ENCODE results near the gene IQGAP2.
A peak's percentile ranks its signal among the peaks of the same experiment; 100 is the strongest.

Gene IQGAP2

DNA sequence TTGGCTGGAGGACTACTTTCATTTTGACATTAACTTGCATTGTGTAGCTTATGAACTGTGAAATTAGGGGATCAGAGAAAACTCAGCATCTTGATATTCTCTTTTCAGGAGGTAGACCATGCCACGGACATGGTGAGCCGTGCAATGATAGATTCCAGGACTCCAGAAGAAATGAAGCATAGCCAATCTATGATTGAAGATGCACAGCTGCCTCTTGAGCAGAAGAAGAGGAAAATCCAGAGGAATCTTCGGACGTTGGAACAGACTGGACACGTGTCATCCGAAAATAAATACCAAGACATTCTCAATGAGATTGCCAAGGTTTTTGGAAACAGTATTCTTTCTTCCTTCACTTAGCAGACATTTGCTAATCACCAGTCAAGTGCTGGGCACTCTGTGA is 292.3 kb downstream of the IQGAP2 start:
- DNase-seq = no peak

DNA sequence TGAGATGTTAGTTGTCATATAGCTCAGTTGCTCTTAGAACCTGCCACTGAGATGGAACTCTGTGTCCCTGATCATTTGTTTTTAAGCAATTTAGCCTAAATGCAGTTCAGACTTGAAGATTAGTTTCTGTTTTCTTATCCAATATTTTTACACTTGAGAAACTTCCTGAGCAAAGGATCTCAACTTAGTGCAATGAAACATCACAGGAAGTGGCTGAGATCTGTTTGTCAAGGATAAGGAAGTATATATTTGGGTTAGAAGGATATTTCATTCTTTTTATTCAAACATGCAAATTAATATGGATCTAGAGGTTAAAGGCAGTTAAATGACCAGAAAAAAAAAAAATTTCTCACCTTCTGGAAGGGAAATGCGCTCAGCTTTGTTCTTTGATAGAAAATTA is 293.2 kb downstream of the IQGAP2 start:
- no peak for DNase-seq

DNA sequence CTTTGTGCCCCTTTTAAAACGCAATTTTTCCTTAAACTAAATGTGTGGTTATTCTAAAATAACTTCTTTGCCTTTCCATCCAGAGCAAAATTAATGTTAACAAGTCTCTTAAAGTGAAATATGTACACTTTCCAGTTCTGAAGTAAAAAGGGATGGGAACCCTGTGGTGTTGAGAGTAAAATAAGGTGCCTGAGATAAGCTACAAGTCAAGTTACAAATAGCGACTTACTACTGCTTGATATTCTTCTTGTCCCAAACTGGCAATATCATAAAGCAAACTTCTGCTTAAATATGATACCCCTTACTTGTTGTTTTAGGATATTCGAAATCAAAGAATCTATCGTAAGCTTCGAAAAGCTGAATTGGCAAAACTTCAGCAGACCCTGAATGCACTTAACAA is 294.6 kb downstream of the IQGAP2 start:
- no peak for DNase-seq

DNA sequence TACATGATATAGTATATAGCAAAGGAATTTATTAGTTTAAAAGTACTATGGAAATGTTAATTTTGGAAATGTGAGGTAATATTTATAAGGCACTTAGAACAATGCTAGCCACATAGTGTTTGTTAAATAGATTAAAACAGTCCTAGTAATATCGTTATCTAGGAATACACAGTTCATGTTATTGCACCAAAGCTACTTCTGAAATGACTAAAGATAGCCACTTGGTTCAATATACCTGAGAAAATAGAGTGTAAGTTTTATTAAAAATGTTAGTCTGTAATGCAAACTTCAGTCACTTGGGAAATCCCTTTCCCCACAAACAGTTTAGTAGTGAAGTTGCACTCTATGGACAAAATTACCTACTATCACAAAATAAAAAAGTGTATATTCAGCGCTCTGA is 297.5 kb downstream of the IQGAP2 start:
- no peak for DNase-seq

DNA sequence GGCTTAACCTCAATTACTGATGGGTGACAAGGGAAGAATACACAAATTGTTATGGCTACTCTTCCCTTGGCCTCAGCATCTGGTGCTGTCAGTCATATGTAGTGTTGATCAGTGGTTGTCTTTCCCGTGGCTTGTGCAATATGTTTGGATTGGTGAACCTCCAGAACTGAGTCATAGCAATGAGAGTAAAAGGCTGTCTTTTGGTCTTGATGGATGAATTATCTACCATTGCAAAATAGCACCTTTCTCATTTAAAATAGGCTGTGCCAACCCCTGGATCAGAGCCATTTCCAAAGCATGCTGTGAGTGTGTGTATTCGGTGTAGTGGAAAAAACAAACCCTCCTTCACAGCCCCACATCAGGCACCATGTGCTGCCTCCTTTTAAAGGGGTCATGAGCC is 298.2 kb downstream of the IQGAP2 start:
- no peak for DNase-seq

DNA sequence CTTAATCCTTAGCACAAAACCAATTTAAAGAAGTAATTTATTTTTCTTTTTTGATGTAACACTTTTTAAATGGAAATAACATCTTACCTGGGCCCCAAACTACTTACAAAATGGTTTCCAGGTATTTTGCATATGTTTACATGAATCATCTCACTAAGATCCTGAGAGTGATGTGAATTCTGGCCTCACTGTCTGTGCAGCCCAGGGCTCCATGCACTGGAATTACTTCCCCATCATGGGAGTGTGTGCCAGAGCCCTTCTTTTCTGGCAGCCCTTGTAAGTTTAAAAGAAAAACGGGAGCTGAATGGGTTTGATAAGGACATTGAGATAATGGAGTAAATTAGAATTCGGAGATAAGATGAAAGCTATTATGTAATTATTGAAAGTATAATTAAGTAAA is 300.6 kb downstream of the IQGAP2 start:
- DNase-seq = no peak

DNA sequence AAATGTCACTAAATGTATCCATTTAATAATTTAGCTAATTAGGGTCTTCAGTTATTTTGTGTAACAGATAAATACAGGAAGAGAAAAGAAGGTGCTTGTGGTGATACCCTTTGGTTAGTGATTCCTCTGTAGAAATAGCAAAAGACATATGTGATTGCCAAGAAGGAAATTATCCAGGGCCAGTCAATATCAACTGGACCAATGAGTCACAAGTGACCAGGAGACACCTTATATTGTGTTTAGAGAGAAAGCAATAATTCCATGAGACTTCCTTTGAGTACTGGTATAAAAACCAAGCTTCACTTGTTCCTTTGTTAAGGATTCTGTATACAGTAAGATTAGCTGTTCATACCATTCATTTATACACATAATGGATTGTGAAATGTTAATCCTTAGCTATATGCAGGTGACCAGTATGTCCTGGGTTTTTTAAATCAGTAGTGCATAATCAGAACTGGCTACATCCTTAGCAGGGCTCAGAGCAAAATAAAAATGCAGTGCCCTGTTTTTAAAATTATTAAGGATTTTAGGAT is 301.1 kb downstream of the IQGAP2 start:
- DNase-seq = no peak

DNA sequence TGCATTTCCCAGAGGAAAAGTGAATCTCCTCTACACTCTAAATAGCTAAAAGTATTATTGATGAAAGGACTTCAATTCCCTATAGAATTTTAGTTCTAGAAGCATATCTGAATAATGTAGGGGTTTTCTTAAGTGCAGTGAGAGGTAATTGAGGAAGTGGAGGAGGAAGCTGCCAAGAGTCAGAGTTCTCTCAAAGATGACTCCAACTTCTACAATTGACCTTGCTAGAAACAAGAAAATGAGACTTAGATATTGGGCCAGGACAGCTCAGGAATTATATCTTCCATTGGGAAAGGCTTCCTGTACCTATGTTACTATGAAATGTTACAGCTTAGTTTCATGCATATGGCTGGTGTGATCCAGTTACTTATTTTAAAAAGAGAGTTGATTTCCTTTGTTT is 302.5 kb downstream of the IQGAP2 start:
- DNase-seq = no peak

DNA sequence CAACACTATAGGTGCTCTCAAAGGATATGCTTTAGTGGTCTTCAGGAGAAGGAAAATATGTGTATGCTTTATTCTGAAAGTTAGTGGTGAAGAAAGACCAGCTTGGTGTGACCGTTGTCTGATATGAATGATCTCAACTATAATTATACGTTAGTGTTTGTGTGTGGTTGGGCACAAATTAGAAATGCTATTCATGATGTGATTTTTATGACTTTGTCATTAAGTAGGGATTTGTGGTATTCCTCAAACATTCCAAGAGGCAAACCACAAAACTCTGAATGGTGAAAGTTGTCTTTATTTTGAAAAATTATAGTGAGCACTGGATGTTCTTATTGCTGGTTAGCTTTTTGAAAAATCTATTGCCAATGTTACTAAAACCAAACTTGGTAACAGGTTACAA is 306.7 kb downstream of the IQGAP2 start:
- no peak for DNase-seq

DNA sequence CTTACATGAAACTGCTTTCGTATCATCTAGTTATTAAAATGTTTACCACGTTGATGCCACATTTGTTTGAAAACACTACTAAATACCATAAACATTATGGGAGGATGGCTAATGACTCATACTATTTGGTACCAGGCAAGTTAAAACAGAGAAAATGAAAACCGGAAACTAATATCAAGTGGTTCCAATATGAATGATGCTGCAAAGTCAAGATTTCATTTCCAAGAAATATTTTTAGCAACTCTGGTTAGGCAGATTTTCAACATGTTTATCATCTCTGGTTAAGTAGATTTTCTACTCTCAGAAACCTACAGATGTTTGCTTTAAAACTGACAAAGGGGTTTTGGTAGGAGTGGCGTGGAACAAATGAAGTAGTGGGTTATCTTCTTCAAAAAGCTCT is 307.9 kb downstream of the IQGAP2 start:
- no peak for DNase-seq

DNA sequence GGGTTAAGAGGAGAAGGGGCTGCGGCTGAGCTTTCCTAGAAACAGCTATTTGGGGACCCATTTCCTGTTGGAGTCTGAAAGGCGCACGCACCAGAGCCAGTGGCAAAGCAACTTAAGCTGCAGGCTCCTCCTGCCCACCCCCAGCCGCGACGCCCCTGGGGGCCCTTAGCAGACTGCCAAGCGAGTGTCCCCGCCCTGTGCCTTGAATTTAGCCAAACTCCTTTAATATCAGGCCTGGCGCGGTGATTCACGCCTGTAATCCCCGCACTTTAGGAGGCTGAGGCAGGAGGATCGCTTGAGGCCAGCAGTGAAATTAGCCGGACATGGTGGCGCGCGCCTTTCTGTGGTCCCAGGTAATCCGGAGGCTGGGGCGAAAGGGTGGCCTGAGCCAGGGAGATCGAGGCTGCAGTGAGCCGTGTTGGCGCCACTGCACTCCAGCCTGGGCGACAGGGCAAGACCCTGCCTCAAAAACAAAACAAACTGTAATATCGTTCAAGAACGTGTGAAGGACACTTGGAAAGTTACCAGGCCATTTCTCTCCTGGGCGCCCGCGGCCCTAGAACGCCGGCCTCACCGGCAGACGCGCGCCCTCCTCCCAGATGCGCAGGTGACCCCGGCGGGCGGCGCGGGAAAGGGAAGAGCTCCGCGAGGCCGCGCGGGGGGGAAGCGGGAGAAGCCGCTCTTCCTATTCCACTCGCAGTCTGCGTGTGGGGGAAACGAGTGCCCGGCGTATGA is 311.8 kb downstream of the IQGAP2 start:
- DNase-seq = no peak

DNA sequence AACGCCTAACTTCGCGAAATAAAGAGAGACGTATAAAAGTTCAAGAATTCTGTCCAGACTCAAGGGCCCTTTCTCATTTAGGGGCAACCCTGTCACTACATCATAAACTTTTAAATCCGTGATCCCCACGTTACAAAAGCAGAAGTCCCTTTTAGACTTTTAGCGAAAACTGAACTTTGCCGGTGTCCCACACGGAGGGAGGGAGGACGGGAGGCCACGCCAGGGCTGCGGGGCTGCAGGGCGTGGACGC is 312.3 kb downstream of the IQGAP2 start:
- DNase-seq = peak in 1 of 2 donors; percentile 27

DNA sequence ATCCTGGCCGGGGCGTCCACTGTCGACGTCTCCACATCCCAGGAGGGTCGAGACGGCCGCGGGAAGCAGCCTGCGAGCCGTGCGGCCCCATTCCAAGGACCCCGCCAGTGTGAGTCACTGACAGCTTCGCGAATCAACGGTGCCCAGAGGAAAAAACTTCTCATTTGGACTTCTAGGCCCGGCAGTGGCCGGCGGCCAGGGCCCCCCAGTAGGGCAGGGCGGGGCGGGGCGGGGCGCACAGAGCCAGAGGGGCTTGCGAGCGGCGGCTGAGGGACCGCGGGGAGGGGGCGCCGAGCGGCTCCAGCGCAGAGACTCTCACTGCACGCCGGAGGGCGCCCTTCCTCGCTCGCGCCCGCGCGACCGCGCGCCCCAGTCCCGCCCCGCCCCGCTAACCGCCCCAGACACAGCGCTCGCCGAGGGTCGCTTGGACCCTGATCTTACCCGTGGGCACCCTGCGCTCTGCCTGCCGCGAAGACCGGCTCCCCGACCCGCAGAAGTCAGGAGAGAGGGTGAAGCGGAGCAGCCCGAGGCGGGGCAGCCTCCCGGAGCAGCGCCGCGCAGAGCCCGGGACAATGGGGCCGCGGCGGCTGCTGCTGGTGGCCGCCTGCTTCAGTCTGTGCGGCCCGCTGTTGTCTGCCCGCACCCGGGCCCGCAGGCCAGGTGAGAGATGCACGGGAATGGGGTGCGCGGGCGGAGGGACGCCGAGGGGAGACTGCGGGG is 312.8 kb downstream of the IQGAP2 start, which contains the start of gene F2R:
Gene F2R (plus strand): TSS at position 391 of the 720 bp plus-strand sequence. CDS start 182 bp downstream, at position 573.
- DNase-seq = peak; percentile 45 to 65

DNA sequence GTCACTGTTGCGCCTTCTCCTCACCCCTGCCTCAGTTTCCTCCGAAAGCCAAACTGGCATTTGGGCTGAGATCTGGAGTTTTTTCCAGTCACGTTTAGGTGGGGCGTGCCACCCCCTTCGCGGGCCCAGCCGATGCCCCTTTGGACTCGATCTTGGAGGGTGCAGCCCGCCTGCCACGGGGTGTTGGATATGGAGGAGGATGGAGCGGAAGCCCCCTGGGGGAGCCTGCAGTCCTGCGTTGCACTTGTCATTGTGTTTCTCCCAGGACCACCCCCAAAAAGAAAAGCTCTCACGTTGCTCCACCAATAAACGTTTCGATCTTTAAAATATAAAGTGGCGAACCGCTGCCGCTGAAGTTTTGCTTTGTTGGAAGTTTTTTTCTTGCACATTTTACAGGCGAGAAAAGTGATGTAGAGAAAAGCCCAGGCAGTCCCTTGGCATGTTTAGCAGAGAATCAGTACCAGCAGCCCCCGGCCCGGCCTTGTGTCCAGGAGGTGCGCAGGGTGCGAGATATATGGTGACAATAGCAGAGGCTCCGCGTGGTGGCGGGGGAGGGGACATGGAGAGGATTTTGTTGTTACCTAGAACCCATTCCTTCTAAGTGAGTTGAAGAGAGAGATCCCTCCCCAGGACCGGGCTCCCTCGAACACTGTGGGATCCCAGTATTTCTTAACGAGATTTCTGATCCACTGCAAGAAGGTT is 313.5 kb downstream of the IQGAP2 start:
- DNase-seq = no peak

DNA sequence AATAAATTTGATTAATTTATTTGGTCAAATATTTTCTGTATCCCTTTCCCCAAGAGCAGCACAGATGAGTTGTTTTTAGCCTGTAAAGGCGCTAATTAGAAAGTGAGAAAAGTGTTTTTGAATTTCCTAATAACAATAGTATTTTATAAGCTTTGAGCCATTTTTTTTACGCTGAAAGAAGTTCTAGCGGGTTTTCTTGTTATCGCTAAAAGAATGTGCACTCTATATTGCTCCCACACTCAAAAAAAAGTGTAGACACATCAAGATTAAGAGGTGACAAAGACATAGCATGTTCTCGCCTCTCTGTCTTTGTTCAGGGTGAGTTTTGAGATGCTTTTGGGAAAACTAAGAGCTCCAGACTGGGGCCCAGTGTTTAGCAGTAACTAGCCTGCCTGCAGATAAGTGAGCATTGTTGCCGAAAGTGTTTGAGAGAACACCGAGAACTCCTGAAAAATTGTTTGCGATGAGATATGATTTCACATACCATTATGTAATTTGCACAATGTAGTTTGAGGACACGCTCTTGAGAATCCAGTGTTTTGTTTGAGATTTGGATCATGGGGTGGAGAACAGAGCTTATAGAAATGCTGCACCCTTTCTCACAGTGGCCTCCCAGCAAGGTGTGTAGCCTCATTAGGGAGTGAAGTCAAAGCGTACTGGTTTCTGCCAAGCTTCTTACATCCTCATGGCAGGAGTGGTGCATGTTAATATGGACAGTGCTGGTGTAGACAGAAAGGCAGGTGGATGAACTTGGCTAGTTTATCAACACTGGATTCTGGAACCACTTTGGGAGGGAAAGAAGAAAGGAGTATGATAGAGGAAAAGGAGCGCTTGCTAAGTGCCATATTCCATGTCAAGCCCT is 314.4 kb downstream of the IQGAP2 start:
- DNase-seq = no peak

DNA sequence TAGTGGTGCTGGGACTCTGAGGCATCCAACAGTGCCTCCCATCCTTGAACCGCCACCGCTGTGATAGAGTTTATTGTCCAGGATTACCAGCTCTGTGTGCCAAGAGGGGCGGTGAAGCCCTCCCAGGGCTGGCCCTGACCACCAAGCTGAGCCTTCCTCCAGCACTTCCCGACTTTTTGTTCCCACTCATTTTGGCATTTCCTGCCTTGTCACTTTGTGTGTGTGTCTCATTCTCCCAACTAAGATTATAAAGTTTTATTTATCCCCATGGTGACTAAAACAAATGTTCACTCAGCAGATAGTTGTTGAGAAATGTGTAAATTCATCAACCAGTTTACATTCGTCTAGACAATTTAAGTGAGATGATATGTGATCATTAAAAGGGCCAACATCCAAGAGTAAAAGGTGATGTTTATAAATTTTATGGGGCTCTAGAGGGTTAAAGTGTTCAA is 315.3 kb downstream of the IQGAP2 start:
- no peak for DNase-seq

DNA sequence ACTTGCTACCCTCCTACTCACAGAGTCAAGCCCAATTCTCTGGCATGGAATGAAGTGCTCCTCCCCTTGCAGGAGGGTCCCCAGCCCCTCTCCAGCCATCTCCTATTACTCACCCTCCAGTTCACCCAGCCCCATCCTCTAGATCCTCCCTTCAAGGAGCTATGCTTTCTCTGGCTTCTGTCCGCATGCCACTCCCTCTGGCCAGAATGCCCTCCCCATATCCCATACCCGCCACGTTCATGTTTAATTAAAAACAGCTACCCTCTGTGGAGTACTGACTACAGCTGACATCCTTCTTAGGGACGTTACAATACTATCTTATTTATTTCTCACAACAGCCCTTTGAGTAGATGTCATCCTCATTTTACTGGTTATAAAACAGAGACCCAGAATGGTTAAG is 315.8 kb downstream of the IQGAP2 start:
- no peak for DNase-seq

DNA sequence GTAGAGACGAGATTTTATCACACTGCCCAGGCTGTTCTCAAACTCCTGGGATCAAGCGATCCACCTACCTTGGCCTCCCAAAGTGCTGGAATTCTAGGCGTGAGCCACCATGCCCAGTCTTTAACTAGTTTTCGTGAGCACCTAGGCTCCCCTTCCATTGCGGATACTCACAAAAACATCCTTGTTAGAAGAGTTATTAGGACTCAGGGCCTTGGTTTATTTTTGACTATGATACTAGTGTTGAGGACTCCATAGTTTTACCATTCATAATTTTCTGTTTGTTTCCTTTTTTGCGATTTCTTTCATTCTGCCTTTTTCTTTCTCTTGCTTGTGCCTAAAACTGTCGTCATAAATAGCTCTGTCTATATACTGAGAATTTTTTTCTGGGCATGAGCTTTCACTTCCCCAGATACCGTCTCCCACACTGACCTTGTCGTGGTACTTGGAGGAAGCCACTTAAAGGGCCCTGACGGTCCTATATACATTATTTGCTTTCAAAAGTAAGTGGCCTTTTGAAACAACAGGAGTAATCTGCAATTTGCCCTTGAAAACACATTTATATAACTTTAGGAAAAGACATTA is 318.0 kb downstream of the IQGAP2 start:
- DNase-seq = no peak

DNA sequence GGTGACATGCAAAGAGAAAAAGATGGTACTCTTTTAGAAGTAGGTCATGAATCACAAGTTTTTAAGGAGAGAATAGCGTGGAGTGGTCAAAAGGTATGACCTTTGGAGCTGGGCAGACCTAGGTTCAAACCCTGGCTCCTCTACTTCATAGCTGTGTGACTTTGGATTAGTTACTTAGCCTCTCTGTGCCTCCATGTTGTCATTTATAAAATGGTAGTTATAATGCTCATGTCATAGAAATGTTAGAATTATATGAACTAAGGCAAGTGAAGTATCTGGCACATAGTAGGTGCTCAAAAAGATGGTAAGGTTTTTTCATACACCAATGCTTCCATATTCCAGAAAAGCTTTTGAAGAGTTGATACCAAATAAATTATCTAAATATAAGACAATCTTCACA is 320.2 kb downstream of the IQGAP2 start:
- DNase-seq = no peak

DNA sequence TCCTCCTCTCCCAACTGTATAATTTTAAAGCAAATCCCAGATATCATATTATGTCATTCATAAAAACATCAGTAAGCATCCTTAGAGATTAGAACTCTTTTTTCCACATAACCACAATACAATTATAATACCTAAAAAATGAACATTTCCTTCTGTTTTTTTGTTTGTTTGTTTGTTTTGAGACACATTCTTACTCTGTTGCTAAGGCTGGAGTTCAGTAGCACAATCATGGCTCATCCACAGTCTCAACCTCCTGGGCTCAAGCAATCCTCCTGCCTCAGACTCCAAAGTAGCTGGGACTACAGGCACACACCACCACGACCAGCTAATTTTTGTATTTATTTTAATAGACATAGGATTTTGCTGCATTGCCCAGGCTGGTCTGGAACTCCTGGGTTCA is 320.8 kb downstream of the IQGAP2 start:
- no peak for DNase-seq

DNA sequence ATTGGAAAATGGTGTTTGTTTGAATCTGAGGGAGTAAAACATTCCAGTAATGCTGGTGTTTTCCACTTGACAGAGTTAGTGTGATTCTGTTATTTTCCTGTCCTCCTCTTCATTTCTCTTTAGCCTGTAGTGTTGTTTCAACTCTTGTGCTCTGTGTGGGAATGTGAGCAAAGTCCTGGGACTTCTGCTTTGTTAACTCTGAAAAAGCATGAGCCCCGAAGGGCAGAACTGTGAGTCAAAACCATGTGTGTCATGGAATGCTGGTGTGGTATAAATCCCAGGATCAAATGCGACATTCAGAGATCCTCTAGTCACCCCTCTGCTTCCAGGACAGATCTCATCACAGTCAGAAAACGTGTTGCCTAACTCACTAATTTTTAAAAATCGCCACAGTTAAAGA is 321.8 kb downstream of the IQGAP2 start:
- DNase-seq = no peak

DNA sequence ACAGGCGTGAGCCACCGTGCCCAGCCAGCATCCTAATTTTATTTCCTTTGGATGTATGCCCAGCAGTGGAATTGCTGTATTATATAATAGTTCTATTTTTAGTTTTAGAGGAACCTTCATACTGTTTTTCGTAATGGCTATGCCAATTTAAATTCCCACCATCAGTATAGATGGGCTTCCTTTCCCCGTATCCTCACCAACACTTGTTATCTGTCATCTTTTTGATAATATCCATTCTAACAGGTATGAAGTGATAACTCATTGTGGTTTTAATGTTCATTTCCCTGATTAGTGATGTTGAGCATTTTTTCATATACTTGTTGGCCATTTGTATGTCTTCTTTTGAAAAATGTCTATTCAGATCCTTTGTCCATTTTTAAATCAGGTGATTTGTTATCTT is 325.9 kb downstream of the IQGAP2 start:
- DNase-seq = no peak

All from CD4-positive, alpha-beta T cell treated with Interleukin-4 for 1 hour (primary cell).